Measurements from ENCODE around the gene CENPT.

CENPT gene

GRCh38 chr16:67805718-67806427 is 41.6 kb downstream of the CENPT start:
- DNase-seq = peak; percentile 6

DNA sequence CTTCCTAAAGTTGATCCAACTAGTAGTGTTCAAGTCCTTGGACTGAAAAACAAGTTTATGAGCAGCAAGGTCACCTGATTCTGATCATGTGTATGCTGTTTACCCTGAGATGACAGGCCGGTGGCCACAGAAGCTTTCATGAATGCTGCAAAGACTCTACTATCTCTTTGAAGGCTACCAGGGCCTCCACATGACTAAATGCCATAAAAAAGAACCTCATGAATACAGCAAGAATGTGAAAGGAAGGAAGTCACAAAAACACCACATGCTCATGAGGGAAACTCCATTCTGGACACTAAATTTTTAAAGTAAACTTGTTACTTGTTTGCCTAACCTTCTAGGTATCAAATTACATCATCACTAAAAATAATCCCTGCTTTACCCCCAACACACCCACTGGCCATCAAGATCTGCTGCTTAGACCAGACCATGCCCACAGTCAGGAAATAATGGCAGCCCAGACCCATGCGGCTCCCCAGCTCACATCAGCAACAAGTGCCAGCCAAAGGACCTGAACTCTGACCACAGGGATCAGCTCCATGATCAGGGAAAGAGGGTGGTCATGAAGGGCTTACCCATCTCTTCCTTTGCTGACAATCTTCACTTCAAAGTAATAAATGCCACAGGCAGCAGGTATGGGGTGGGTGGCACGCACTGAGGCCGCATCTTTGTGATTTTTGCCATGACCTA is 42.5 kb downstream of the CENPT start:
- peak; percentile 9 for DNase-seq

DNA sequence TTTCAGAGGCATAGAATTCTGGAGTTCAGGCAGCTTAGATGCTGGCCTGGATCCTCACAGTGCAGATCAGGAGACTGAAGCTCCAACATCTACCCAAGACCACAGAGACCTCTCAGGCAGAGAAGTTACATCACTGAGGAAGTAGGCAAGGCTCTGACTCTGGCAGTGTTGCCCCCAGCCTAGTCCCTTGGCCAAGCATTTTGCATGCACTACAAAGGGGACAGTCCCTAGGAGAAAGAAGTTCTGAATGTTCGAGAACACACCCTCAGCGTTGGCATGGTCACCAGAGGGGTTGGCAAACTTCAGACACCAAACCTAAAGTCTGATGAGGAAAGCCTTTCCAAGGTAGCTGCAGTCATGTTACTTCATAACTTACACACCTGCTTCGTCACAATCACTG is 43.6 kb downstream of the CENPT start:
- peak; percentile 19 for DNase-seq

GRCh38 chr16:67801883-67802282 is 45.6 kb downstream of the CENPT start:
- peak; percentile 75 for DNase-seq

- DNase-seq = no peak
Observed at GRCh38 chr16:67801241-67801640, 46.3 kb downstream of the CENPT start.

GRCh38 chr16:67800338-67800926 is 47.1 kb downstream of the CENPT start:
- DNase-seq = no peak

DNA sequence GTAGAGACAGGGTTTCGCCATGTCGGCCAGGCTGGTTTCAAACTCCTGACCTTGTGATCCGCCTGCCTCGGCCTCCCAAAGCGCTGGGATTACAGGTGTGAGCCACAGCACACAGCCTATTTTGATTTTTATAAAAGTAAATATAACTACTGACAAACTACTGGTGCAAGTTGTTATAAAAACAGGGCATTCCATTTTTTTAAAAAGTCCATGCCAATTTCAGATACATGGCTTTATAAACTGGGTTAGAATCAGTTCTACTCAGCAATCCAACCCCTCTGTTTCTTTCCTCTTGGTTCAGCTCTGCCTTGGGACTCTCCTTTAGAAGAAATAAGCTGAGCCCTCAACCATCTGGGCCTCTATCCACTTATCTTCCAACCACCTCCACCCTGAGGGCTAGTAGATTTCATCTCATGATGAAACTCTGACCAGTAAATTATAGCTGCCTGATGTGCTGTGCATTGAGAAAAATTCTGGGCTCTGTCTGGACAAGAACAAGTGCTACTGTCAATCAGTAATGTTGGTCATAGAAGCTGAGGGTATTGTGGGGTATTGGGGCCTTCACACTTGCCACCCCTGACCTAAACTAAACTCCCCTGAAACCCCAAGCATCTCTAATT is 51.3 kb downstream of the CENPT start:
- no peak for DNase-seq

- DNase-seq = no peak
Observed at GRCh38 chr16:67790071-67790470, 57.4 kb downstream of the CENPT start.

- no peak for DNase-seq
Observed at GRCh38 chr16:67786491-67786890, 61.0 kb downstream of the CENPT start.

- no peak for DNase-seq
Observed at GRCh38 chr16:67783353-67783725, 64.2 kb downstream of the CENPT start.

DNA sequence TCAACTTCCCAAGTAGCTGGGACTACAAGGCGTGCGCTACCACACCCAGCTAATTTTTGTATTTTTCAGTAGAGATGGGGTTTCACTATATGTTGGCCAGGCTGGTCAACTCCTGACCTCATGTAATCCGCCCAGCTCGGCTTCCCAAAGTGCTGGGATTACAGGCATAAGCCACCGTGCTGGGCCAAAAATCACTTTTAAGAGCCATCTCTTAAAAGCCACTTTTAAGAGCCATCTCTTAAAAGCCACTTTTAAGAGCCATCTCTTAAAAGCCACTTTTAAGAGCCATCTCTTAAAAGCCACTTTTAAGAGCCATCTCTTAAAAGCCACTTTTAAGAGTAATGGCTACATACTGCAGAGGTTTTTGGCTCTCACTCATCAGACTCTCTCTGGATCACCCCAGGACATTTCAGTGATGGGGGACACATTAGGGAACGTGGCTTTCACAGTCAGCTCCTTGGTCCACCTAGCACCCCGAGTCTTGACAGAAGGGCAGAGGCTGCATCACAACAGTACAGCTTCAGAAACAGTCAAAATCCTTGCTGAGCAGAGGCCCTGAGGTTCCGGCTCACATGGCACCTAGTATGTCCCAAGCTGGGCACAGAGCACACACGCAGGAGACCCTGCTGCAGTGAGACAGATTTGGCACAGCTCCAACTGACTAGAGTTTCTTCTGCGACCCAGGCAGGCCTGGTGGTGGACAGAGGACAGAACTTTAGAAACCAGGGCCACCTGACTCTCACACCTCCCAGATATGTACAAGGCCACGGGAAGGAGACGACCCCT is 64.7 kb downstream of the CENPT start:
- no peak for DNase-seq

DNA sequence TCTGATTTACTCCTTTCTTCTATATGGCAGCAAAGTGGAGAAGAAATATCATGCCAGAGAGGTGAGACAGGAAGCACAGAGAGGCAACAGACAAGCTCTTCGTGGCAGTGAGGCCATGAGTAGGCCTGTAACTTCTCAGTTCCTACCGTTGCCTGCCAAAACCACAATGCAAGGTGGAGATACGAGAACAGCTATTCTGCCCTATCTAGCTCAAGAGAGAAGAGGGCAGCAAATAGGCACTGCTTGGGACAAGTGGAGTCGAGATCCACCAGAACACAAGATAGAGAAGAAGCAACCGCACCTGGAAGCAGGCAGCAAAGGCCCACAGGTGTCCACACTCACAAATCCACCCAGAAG is 66.0 kb downstream of the CENPT start:
- DNase-seq = peak; percentile 23

DNA sequence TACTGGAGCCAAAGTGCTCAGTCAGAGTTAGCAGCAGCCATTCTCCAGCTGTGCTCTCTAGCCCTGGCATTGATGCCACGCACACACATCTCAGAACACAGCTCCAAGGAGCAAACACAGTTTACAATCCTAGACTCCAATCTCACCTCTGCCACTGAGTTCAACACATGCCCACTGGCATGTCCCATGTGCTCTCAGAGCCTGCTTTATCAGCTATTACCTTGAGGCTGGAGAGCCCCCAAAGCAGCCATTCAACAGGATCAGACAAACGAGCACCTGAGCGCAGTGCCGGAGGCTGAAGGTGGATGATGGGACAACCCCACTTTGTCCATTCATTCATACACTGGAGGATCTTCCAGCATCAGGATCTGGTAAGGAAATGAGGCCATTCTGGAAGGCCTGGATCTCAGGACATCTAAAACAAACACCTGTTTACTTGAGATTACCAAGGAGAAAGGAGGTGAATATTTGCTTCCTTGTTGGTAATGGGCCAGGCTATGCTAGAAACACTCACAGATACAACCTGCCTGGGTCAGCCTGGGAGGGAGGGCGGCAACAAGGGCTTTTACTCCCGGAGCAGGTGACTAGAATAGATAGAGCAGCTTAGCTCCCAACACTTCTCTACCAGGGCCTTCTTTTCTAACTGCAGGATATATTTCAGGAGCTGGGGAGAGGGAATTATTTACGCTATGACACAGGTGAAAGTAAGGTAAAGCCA is 66.5 kb downstream of the CENPT start:
- DNase-seq = no peak

- no peak for DNase-seq
Observed at GRCh38 chr16:67779256-67780014, 68.1 kb downstream of the CENPT start.

All from activated CD4-positive, alpha-beta T cell treated with anti-CD3 and anti-CD28 coated beads, Interleukin-10, Interleukin-2, amounts not matched to agents 100 ng/mL and 50 ng/mL, durations not matched to agents 16 hours and 8 hours (primary cell).